Activated T-helper 1 cell treated with anti-CD3 and anti-CD28 coated beads, Interleukin-2, amount 50 U/mL, for 16 hours (primary cell): ENCODE results near the gene ADAMTS1.

Source experiments
- DNase-seq, 2 donors: peaks; one replicate each; pipeline ENCODE4 v3.0.0-alpha.2; 2020; ENCODE audit warnings: low read depth in 1 of 2, low spot score in 1 of 2

ADAMTS1 gene

GRCh38 chr21:26813426-26813998 lies 31.7 kb downstream of the ADAMTS1 start:
- no peak for DNase-seq

GRCh38 chr21:26812173-26812572 lies 33.0 kb downstream of the ADAMTS1 start:
- DNase-seq = no peak

- no peak for DNase-seq
Observed at GRCh38 chr21:26811482-26811881, 33.7 kb downstream of the ADAMTS1 start.

GRCh38 chr21:26810676-26811415 lies 34.4 kb downstream of the ADAMTS1 start:
- no peak for DNase-seq

- DNase-seq = no peak
Observed at GRCh38 chr21:26810266-26810665, 34.9 kb downstream of the ADAMTS1 start.

GRCh38 chr21:26809745-26810144 lies 35.5 kb downstream of the ADAMTS1 start:
- no peak for DNase-seq

GRCh38 chr21:26806801-26807295 lies 38.4 kb downstream of the ADAMTS1 start:
- DNase-seq = no peak

- DNase-seq = no peak
Observed at GRCh38 chr21:26804895-26805609, 40.2 kb downstream of the ADAMTS1 start.

- DNase-seq = no peak
Observed at GRCh38 chr21:26801498-26801897, 43.7 kb downstream of the ADAMTS1 start.

GRCh38 chr21:26800970-26801431 lies 44.2 kb downstream of the ADAMTS1 start:
- no peak for DNase-seq

- no peak for DNase-seq
Observed at GRCh38 chr21:26800455-26800854, 44.8 kb downstream of the ADAMTS1 start.

- no peak for DNase-seq
Observed at GRCh38 chr21:26800001-26800400, 45.2 kb downstream of the ADAMTS1 start.

GRCh38 chr21:26798856-26799751 lies 46.1 kb downstream of the ADAMTS1 start:
- DNase-seq = no peak

GRCh38 chr21:26797878-26798456 lies 47.2 kb downstream of the ADAMTS1 start:
- no peak for DNase-seq

- DNase-seq = no peak
Observed at GRCh38 chr21:26795866-26796329, 49.3 kb downstream of the ADAMTS1 start.

GRCh38 chr21:26795412-26795805 lies 49.8 kb downstream of the ADAMTS1 start:
- DNase-seq = no peak

- no peak for DNase-seq
Observed at GRCh38 chr21:26794597-26795411, 50.4 kb downstream of the ADAMTS1 start.

- no peak for DNase-seq
Observed at GRCh38 chr21:26790296-26790695, 54.9 kb downstream of the ADAMTS1 start.

- no peak for DNase-seq
Observed at GRCh38 chr21:26788790-26789189, 56.4 kb downstream of the ADAMTS1 start.
